Measurements from ENCODE around the gene EPB41L2.
A peak's percentile ranks its signal among the peaks of the same experiment; 100 is the strongest.

EPB41L2 gene

GRCh38 chr6:130975325-130975724, 87.7 kb downstream of the EPB41L2 start:
- no peak for DNase-seq (ENCODE audit: low read depth)

- DNase-seq (ENCODE audit: low read depth): no peak
Measured at GRCh38 chr6:130973521-130974277, 89.3 kb downstream of the EPB41L2 start.

- DNase-seq (ENCODE audit: low read depth): no peak
Measured at GRCh38 chr6:130971504-130971903, 91.5 kb downstream of the EPB41L2 start.

GRCh38 chr6:130970839-130971410, 92.1 kb downstream of the EPB41L2 start:
- DNase-seq (ENCODE audit: low read depth): no peak

GRCh38 chr6:130969791-130970491, 93.1 kb downstream of the EPB41L2 start:
- peak; percentile 65 for DNase-seq (ENCODE audit: low read depth)

- DNase-seq (ENCODE audit: low read depth): no peak
Measured at GRCh38 chr6:130969166-130969565, 93.9 kb downstream of the EPB41L2 start.

- no peak for DNase-seq (ENCODE audit: low read depth)
Measured at GRCh38 chr6:130968476-130968875, 94.6 kb downstream of the EPB41L2 start.

GRCh38 chr6:130967502-130968445, 95.3 kb downstream of the EPB41L2 start:
- peak; percentile 60 for DNase-seq (ENCODE audit: low read depth)

GRCh38 chr6:130966344-130966980, 96.6 kb downstream of the EPB41L2 start:
- DNase-seq (ENCODE audit: low read depth): no peak

- peak; percentile 77 for DNase-seq (ENCODE audit: low read depth)
Measured at GRCh38 chr6:130965656-130966055, 97.4 kb downstream of the EPB41L2 start.

GRCh38 chr6:130964808-130965604, 98.0 kb downstream of the EPB41L2 start:
- no peak for DNase-seq (ENCODE audit: low read depth)

GRCh38 chr6:130964289-130964688, 98.8 kb downstream of the EPB41L2 start:
- no peak for DNase-seq (ENCODE audit: low read depth)

- no peak for DNase-seq (ENCODE audit: low read depth)
Measured at GRCh38 chr6:130962966-130963365, 100.1 kb downstream of the EPB41L2 start.

- DNase-seq (ENCODE audit: low read depth): no peak
Measured at GRCh38 chr6:130961148-130961547, 101.9 kb downstream of the EPB41L2 start.

- no peak for DNase-seq (ENCODE audit: low read depth)
Measured at GRCh38 chr6:130959951-130960350, 103.1 kb downstream of the EPB41L2 start.

GRCh38 chr6:130958468-130958867, 104.6 kb downstream of the EPB41L2 start:
- DNase-seq (ENCODE audit: low read depth): no peak

GRCh38 chr6:130955755-130956154, 107.3 kb downstream of the EPB41L2 start:
- DNase-seq (ENCODE audit: low read depth): no peak

- DNase-seq (ENCODE audit: low read depth): no peak
Measured at GRCh38 chr6:130949553-130949952, 113.5 kb downstream of the EPB41L2 start.

- DNase-seq (ENCODE audit: low read depth): no peak
Measured at GRCh38 chr6:130947464-130947863, 115.6 kb downstream of the EPB41L2 start.

- DNase-seq (ENCODE audit: low read depth): no peak
Measured at GRCh38 chr6:130946076-130946475, 117.0 kb downstream of the EPB41L2 start.
